Karpas-422 (cell line): ENCODE data around the gene EDARADD. TPM values are rescaled to one million over a fixed set of nuclear protein-coding genes. Genes with fewer than 3 reads are reported as not detected.

ENCODE experiments used
- DNase-seq: peaks from one replicate; pipeline ENCODE4 v3.0.0-alpha.2; 2015
- H2AFZ ChIP-seq: fragments of 200-600 bp; sonication (generic); 2 replicates; pipeline ENCODE4 v1.6.1; 2014; ENCODE audit warnings: antibody characterized with exemption, low read length, mixed read lengths
- H3K27ac ChIP-seq: fragments of 200-600 bp; sonication (generic); 2 replicates; pipeline ENCODE4 v1.5.1; 2014; ENCODE audit warnings: mild to moderate bottlenecking, low read length, moderate library complexity
- H3K27me3 ChIP-seq: fragments of 200-600 bp; sonication (generic); 2 replicates; pipeline ENCODE4 v1.6.1; 2014; ENCODE audit warnings: low read length, mixed read lengths
- H3K36me3 ChIP-seq: fragments of 200-600 bp; sonication (generic); 2 replicates; pipeline ENCODE4 v1.6.1; 2014; ENCODE audit warnings: low read length, mixed read lengths; ENCODE audit not compliant: insufficient read depth
- H3K4me1 ChIP-seq: fragments of 200-600 bp; sonication (generic); 2 replicates; pipeline ENCODE4 v1.6.1; 2014; ENCODE audit warnings: mild to moderate bottlenecking, low read length, mixed read lengths
- H3K4me2 ChIP-seq: fragments of 200-600 bp; sonication (generic); 2 replicates; pipeline ENCODE4 v1.6.1; 2014; ENCODE audit warnings: low read length, low read depth, mild to moderate bottlenecking; ENCODE audit not compliant: poor library complexity, severe bottlenecking
- H3K4me3 ChIP-seq: fragments of 200-600 bp; sonication (generic); 2 replicates; pipeline ENCODE4 v1.5.1; 2014; ENCODE audit warnings: mild to moderate bottlenecking, antibody characterized with exemption, low read length, mixed read lengths
- H3K79me2 ChIP-seq: fragments of 200-600 bp; sonication (generic); 2 replicates; pipeline ENCODE4 v1.6.1; 2014; ENCODE audit warnings: mild to moderate bottlenecking, low read length, mixed read lengths
- H3K9ac ChIP-seq: fragments of 200-600 bp; sonication (generic); 2 replicates; pipeline ENCODE4 v1.6.0; 2014; ENCODE audit warnings: low read length
- H3K9me2 ChIP-seq: fragments of 200-600 bp; sonication (generic), shearing (Covaris generic); replicated peaks from 2 replicates; pipeline ENCODE4 v1.6.0; 2014; ENCODE audit warnings: mild to moderate bottlenecking, low read length, moderate library complexity; ENCODE audit not compliant: insufficient read depth
- H3K9me3 ChIP-seq: fragments of 300-700, 200-600 bp; sonication (generic); 2 replicates; pipeline ENCODE4 v1.6.1; 2014; ENCODE audit warnings: low read length, mixed read lengths
- H4K20me1 ChIP-seq: fragments of 200-600 bp; sonication (generic); 2 replicates; pipeline ENCODE4 v1.6.1; 2014; ENCODE audit warnings: mild to moderate bottlenecking, antibody characterized with exemption, low read length, low read depth; ENCODE audit not compliant: insufficient read depth
- total RNA-seq: library from RNA; depleted of rRNA; stranded (reverse); fragments of >200 nt; shearing (Covaris generic); gene quantifications from 2 replicates; pipeline ENCODE4 v1.2.3, GENCODE V29; 2014; ENCODE audit warnings: low replicate concordance

Gene EDARADD
- total RNA-seq, 1 experiment from 2014 or later = not detected

DNA sequence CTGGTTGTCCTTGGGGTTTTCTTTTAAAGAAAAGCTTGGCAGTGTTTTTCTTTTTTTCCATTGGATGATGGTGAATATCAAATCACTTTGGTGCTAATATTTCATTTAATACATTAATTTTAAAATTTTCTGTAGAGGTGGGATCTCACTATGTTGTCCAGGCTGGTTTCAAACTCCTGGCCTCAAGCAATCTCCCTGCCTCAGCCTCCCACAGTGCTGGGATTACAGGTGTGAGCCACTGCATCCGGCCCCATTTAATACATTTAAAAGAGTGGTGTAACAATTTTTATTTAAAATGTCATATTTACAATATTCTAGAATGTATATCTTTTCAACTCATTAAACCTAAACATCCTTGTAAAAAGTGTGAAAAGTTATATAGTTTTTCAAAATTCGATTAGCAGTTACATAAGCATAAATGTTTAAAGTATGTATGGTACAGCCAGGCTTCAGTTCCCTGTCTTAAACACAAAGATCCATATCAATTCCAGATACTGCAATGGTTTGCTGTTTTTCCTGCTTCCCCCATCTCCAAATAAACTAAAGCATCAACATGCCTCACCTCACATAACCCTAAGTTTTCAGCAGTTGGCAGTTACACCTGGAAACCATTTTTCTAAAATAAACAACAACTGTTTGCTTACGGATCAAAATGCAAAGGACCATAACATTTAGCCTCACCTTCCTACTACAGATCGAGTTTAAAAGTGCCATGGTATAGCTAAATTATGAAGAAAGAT is 120.8 kb downstream of the EDARADD start:
- H3K27me3 ChIP-seq = no peaks in the 10 kb centered on the region
- H4K20me1 ChIP-seq = no peaks in the 10 kb centered on the region
- H3K9ac ChIP-seq = no peak overlapping the region
- no peaks in the 10 kb centered on the region for H3K9me2 ChIP-seq
- no peak overlapping the region for H2AFZ ChIP-seq
- no peak overlapping the region for H3K4me2 ChIP-seq
- no peaks in the 10 kb centered on the region for H3K36me3 ChIP-seq
- no peak overlapping the region for H3K4me3 ChIP-seq
- DNase-seq = no peak
- no peaks in the 10 kb centered on the region for H3K9me3 ChIP-seq
- H3K4me1 ChIP-seq = no peaks in the 10 kb centered on the region
- no peaks in the 10 kb centered on the region for H3K79me2 ChIP-seq
- H3K27ac ChIP-seq = no peak overlapping the region

DNA sequence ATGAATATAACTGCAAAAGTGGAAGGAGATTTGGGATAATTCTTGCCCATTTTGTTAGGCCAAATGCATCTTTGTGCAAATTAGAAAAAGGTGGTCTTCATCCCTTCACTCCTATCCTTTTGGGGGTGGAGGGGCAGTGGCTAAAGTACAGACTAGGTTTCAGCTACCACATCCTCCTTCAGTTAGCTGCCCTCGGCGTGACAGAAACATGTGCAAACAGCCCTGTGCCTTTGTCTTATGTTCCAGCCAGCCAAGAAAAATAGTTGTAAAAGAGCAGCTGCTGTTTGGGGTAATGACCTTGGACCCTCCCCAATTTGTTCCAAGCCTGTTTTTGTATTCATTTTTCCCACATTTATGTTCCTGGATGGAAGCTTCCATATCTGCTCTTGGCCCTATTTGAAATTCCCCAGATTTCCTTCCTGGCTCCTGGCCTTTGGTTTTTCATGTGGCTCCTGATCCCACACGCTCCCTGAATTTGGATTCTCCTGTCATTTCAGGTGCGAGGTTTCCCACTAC is 121.4 kb downstream of the EDARADD start:
- Histone ChIP-seq H3K36me3 (no peaks in the 10 kb centered on the region), H2AFZ (no peak overlapping the region), H3K9ac (no peak overlapping the region), H3K27me3 (no peaks in the 10 kb centered on the region), H3K9me3 (no peaks in the 10 kb centered on the region), H3K4me1 (no peaks in the 10 kb centered on the region), H3K4me3 (no peak overlapping the region), H3K4me2 (no peak overlapping the region), H4K20me1 (no peaks in the 10 kb centered on the region), H3K9me2 (no peaks in the 10 kb centered on the region), H3K79me2 (no peaks in the 10 kb centered on the region), H3K27ac (no peak overlapping the region)
- no peak for DNase-seq

DNA sequence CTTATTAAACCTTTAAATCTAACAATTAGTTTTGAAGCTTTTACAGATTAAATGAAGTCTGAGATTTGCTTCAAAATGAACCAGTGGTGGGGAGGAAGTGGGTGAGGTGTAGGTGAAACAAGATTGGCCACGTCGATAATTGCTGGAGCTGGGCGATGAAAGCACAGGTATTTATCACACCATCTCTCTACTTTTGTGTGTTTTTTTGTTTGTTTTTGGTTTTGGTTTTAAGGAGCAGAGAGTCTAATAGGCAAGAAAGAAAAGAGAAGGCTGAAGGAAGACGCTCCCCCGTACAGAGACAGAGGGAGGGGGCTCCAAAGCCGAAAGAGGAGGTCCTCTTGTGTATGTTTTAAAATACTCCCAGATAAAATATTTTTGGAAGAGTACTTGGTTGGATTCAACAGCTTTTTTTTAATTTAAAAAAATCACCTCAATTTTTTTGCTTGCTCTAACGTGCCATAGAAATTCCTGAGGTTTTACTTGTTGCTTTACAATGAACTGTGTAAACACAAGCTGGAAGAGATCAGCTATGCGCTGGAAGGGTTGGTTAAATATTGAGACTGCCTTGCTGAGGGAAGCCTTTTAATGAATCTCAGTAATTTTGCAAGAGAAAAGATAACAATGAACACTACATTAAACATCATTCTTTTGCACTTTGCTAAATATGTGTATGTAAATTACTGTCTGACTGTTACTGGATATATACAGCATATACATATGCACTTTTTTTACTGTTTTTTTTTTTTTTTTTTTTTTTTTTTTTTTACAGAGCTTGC is 123.0 kb downstream of the EDARADD start:
- no peak overlapping the region for H3K27ac ChIP-seq
- no peaks in the 10 kb centered on the region for H3K9me2 ChIP-seq
- H3K4me3 ChIP-seq = no peak overlapping the region
- no peaks in the 10 kb centered on the region for H4K20me1 ChIP-seq
- no peak for DNase-seq
- no peak overlapping the region for H3K9ac ChIP-seq
- no peaks in the 10 kb centered on the region for H3K4me1 ChIP-seq
- no peak overlapping the region for H3K4me2 ChIP-seq
- H3K79me2 ChIP-seq = no peaks in the 10 kb centered on the region
- no peak overlapping the region for H2AFZ ChIP-seq
- no peaks in the 10 kb centered on the region for H3K36me3 ChIP-seq
- no peaks in the 10 kb centered on the region for H3K27me3 ChIP-seq
- no peaks in the 10 kb centered on the region for H3K9me3 ChIP-seq

DNA sequence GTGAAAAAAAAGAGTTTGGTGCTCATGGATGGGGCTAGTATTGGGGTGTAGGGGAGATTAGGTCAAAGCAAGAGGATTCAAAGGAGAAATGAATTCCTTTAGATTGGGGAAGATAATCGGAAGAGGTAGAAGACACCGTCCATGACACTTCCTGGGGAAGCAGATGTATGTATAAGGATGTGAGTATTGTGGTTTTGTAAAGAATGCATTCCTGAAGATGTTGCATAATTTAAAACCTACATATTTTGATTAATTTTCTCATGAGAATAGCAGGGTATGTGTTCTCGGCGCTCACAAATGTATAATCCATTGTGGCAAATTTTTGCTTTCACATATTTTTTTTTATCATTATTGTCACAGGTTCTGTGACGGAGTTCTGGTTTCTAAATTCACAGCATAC is 124.2 kb downstream of the EDARADD start:
- Histone ChIP-seq H3K9me2 (no peaks in the 10 kb centered on the region), H3K79me2 (no peaks in the 10 kb centered on the region), H3K9ac (no peak overlapping the region), H3K9me3 (no peaks in the 10 kb centered on the region), H4K20me1 (no peaks in the 10 kb centered on the region), H3K4me3 (no peak overlapping the region), H3K4me2 (no peak overlapping the region), H3K27me3 (no peaks in the 10 kb centered on the region), H3K27ac (no peak overlapping the region), H3K4me1 (no peaks in the 10 kb centered on the region), H3K36me3 (no peaks in the 10 kb centered on the region), H2AFZ (no peak overlapping the region)
- no peak for DNase-seq

DNA sequence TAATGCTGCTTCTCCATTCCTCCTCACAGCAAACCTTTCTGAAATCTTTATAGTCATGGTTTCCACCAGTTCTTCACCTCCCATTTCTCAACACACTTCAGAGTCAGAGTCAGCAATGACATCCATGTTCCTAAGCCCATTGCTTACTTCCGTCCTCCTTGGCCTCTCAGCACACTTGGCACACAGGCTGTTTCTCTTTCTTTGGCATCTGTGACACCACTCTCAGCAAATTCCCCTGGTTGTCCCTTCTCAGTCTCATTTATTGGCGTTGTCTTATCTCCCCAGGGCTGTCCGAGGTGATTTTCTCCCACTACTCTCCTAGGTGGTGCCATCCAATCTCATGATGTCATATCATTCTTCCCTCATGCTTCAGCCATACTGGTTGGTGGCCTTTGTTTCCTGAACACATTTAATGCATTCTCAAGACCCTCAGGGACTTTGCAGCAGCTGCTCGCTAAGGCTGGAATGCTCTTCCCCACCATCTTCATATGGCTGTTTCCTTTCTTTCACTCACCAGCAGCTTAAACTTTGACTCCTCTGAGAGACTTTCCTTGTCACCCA is 126.4 kb downstream of the EDARADD start:
- H3K9ac ChIP-seq = no peak overlapping the region

DNA sequence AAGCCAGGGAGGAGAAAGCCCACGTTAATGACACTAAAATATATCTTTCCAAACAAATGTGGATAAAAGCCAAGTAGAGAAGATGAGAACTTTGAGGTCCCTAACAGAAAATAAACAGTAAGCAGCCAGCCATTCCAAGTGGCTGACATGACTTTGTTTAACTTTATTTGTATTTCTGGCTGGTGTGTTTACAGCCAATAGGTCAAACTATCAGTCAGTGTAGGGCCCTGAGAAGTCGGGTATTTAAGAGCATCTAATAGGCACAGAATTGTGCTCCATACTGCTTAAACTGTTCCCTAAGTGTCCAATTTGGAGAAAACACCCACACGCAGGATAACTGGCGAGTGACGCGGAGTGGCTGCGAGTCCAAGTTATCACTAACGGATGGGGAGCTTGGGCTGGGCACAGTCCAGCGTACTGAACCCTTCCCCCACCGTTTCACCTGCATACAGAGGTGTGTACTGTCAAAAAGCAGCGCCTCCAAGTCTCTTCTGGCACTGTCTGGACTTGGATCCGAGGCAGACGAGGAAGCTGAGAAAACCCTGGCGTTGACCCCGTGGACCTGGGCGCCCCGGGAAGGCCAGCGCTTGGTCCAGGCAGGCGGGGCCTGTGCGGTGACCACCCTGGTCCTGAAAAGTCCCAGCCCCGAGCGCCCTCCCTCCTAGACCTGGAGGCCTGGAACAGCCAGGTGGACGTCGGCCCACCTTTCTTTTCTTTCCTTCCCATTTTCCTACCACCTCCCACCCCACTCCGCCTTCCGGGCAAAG is 129.0 kb downstream of the EDARADD start:
- no peaks in the 10 kb centered on the region for H3K27me3 ChIP-seq
- H3K36me3 ChIP-seq = no peaks in the 10 kb centered on the region
- H3K9me3 ChIP-seq = no peaks in the 10 kb centered on the region
- H4K20me1 ChIP-seq = no peaks in the 10 kb centered on the region
- peak overlapping the region; percentile 85 for H3K4me2 ChIP-seq
- no peak overlapping the region for H3K27ac ChIP-seq
- peak overlapping the region; percentile 73 for H3K4me3 ChIP-seq
- peak overlapping the region; percentile 70 for H3K9ac ChIP-seq
- H3K4me1 ChIP-seq = peaks cover 16% of the 10 kb centered on the region
- no peak for DNase-seq
- no peaks in the 10 kb centered on the region for H3K9me2 ChIP-seq
- H3K79me2 ChIP-seq = no peaks in the 10 kb centered on the region
- peak overlapping the region; percentile 89 for H2AFZ ChIP-seq

More for the DNA sequence above, 126.4 kb downstream of the EDARADD start:
- Histone ChIP-seq H4K20me1 (no peaks in the 10 kb centered on the region), H3K9me2 (no peaks in the 10 kb centered on the region), H3K27me3 (no peaks in the 10 kb centered on the region), H3K4me3 (no peak overlapping the region), H3K79me2 (no peaks in the 10 kb centered on the region), H3K4me2 (no peak overlapping the region), H3K4me1 (peaks cover 16% of the 10 kb centered on the region), H3K36me3 (no peaks in the 10 kb centered on the region), H3K9me3 (no peaks in the 10 kb centered on the region), H3K27ac (no peak overlapping the region), H2AFZ (no peak overlapping the region)
- no peak for DNase-seq

DNA sequence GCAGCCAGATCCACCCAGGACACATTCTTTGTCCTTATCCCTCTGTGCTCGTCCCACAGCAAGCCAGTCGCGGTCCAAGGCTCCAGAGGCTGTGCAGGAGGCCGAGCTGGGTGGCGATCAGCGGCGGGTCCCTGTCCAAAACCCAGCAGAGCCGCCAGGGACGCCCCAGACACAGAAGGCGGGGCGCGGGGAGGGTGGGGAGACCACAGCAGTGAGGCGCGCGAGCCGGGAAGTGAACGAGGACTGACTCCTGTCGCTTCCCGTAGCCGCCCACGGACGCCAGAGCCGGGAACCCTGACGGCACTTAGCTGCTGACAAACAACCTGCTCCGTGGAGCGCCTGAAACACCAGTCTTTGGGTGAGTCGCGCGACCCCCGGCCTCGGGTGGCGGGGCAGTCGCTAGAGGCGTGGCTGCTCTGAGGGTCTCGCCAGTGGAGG is 129.6 kb downstream of the EDARADD start, which contains the start of gene LGALS8:
Gene LGALS8, plus strand, starts transcription at position 279 of the 438 bp plus-strand sequence. CDS start 2,089 bp downstream, outside the sequence.
- Histone ChIP-seq H3K9ac (peak within 1 kb of the TSS; percentile 70), H3K9me3 (no peaks in the 10 kb centered on the region), H4K20me1 (no peaks in the 10 kb centered on the region), H3K4me2 (peak within 1 kb of the TSS; percentile 85), H3K4me1 (peaks cover 16% of the 10 kb centered on the region), H3K9me2 (no peaks in the 10 kb centered on the region), H3K27me3 (no peaks in the 10 kb centered on the region), H3K79me2 (no peaks in the 10 kb centered on the region), H3K36me3 (no peaks in the 10 kb centered on the region), H3K4me3 (peak within 1 kb of the TSS; percentile 73), H2AFZ (peak within 1 kb of the TSS; percentile 89), H3K27ac (no peak within 1 kb of the TSS)
- DNase-seq = peak; percentile 68
